ENCODE results near the gene CCDC40. TPM values are rescaled to one million over a fixed set of nuclear protein-coding genes. Genes with fewer than 3 reads are reported as not detected.
"Not testable (repeated sequence)": the region's sequence is repeated elsewhere in the genome, so short reads cannot be mapped to it uniquely, and the experiment has no call there.

CCDC40 gene
- polyA plus RNA-seq, 10 donors: 2.7 to 8.6 (median 4.2) TPM

DNA sequence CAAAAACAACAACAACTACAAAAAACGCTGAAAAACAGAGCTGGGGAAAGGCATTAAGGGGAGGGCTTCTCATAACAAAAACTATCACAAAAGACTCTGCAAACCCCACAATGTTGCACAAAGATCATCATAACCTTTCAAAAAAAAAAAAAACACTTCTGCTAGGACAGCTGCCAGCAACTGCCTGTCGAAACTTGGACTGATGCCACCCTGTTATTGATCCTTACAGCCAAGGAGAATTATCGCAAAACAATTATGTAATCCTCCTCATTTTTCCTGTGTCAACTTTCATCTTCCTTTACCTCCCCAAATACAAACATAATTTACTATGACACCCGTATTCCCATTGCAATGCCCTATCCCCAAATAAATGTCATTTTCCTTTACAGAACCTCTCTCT is 9.3 kb downstream of the CCDC40 start:
- no peak for DNase-seq

DNA sequence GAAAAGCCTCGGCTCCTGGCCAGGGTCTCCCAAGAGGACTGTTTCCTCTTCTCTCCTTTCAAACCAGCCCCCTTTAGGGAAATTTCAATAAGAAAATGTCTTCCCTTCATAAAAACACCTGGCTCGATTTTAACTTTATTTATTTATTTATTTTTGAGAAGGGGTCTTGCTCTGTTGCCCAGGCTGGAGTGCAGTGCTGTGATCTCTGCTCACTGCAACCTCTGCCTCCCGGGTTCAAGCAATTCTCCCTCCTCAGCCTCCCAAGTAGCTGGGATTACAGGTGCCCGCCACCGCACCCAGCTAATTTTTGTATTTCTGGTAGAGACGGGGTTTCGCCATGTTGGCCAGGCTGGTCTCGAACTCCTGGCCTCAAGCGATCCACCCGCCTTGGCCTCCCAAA is 10.3 kb downstream of the CCDC40 start:
- not testable (repeated sequence) for DNase-seq

GRCh38 chr17:80047176-80047575 is 10.7 kb downstream of the CCDC40 start:
- DNase-seq: no peak

- DNase-seq: no peak
These were observed 13.5 kb downstream of the CCDC40 start for GRCh38 chr17:80049986-80050385.

DNA sequence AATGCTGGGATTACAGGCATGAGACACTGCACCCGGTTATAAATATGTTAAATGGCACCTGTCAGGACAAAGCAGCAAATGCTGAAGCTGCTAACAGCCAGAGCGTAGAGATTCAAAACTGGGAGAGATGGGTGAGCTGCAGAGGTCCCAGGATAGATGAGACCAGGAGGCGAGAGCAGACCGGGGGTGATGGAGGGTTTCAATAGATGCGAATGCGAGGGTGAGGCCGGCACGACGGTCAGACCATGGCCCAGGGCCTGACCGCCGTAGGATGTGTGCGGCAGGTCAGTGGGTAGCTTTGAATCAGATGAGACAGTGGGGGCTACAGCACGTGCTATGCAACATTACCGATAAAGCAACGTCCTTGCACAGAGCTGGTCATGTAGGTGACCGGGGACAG is 14.3 kb downstream of the CCDC40 start:
- DNase-seq: no peak

- DNase-seq: no peak
These were observed 15.2 kb downstream of the CCDC40 start for GRCh38 chr17:80051681-80052080.

DNA sequence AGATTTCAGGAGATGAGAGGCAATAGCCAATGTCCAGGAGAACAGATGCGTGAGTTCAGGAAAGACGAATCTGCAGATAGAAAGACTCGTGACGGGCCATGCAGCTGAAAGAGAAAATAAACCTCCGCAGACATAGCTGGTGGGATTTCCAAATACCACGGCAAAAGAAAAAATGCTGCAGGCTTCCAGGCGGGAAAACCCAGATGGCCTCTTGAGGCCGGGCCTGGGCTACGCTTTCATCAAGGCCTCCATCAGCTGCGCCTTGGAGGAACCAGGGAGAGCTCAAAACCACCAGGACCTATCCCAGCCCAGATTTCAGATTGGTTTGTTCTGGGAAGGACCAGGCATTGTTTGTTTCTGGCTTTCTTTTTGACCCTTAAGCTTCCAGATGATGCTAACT is 16.7 kb downstream of the CCDC40 start:
- peak in 1 of 3 donors; percentile 39 for DNase-seq

GRCh38 chr17:80055597-80055996 is 19.2 kb downstream of the CCDC40 start:
- DNase-seq: no peak

DNA sequence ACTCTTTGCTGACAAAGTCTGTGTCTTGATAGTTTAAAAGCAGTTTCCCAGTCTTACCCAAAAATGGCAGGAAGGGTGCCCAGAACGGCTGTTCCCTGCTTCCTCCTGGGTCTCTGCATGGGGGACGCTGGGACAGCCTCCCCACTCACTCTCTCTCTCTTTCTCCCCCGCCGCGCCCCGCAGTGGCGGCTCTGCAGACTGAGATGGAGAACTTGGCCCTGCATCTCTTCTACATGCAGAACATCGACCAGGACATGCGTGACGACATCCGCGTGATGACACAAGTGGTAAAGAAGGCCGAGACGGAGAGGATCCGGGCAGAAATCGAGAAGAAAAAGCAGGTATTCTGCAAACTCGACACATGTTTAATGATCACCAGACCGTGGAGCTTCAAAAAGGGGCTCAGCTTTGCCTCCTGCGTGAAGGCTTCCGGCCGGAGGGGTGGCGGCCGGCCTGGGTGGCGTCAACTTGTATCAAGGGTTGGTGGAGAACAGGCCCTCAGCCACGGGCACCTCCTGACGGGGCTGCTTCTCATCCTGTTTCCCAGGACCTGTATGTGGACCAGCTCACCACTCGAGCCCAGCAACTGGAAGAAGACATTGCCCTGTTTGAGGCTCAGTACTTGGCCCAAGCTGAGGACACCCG is 22.0 kb downstream of the CCDC40 start:
- DNase-seq: no peak

- no peak for DNase-seq
These were observed 24.2 kb downstream of the CCDC40 start for GRCh38 chr17:80060644-80061043.

DNA sequence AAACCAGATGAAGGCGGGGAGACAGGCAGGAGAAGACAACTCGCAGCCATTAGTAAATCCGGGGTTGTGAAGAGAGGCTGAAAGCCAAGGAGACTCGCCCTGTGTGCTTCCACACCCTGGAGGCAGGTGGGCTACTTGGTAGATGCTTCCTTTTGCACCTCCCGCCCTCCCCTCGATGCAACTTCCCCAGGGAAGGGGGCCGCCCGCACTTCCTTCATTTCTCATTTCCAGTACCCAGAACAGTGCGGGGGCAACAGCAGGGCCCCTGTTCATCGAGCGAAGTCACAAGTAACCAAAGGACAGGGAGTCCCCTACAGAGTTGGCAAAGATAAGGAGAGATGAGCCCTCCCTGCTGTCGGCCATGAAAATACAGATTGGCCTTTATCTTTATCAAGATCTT is 25.0 kb downstream of the CCDC40 start:
- no peak for DNase-seq

DNA sequence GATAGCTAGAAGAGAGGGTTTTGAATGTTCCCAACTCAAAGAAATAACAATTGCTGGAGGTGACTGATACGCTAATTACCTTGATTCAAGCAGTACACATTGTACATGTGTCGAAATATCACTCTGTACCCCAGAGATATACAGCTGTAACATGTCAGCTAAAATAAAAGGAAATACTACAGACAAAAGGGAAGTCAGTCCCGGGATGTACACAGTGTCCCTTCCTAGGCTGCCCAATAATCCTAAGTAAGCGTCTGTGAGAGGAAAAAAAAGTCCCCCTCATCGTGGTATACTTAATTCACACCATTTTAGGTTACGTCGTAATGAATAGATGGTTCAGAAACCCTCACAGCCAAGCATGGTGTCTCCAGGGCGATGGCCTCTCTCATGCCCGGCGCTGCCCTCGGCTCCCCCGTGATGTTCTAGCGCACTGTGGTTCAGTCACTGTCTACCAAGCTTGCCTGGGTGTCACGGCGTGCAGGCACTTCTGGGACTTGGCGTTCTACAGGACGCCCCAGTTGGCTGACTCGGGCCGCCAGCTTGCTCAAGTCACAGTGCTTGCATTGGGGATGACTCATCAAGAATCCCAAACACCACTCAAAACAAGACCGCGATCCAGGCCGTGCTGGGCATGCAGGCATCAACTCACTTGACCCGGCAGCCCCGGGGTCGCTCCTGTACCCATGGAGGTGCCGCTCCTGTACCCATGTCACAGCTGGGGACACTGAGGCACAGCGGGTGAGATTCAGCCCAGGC is 27.6 kb downstream of the CCDC40 start:
- DNase-seq: no peak

DNA sequence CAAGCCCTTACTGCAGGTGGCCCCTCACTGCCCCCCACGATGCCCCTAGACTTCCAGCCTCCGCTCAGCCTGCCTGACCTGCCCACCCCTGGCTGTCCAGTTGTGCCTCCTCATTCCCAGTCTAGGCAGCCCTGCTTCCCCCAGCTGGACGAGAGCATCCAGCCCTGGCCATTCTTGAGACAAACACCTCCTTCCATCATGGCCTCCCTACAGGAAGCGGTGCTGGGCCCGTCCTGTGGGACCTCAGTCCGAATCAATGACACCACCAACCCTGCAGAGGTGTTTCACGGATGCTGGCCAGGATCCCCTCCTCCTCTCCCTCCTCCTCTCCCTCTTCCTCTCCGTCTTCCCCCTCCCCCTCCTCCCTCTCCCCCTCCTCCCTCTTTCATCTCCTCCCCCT is 28.3 kb downstream of the CCDC40 start:
- no peak for DNase-seq

GRCh38 chr17:80065478-80066170 is 29.2 kb downstream of the CCDC40 start:
- no peak for DNase-seq

DNA sequence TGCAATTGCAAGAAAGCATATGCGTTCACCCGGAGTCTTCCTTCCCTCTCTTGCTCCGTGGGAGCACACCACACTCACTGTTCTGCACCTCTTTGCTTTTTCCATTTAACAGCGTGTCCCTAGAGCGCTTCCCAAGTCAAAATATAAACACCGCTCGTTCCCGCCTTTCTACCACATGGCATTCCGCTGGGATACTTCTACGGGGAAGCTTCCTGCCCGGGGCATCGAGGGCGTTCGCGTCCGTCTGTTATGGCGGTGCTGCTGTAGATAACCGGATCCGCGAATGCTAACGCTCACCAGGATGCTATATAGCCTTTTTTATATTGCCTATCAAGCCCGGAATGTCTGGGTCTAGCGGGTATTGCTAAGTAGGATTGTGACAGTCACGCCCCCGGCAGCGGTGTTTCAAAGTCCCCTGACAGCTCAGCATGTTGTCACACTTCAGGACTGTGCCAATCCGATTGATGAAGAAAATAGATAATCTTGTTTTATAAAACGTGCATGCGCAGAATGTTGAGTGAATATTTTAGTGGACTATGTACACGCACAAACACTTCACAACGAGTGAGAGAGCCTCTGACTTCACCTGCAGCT is 31.0 kb downstream of the CCDC40 start:
- DNase-seq: no peak

GRCh38 chr17:80068301-80069222 is 32.1 kb downstream of the CCDC40 start:
- DNase-seq: peak in 1 of 3 donors; percentile 30

DNA sequence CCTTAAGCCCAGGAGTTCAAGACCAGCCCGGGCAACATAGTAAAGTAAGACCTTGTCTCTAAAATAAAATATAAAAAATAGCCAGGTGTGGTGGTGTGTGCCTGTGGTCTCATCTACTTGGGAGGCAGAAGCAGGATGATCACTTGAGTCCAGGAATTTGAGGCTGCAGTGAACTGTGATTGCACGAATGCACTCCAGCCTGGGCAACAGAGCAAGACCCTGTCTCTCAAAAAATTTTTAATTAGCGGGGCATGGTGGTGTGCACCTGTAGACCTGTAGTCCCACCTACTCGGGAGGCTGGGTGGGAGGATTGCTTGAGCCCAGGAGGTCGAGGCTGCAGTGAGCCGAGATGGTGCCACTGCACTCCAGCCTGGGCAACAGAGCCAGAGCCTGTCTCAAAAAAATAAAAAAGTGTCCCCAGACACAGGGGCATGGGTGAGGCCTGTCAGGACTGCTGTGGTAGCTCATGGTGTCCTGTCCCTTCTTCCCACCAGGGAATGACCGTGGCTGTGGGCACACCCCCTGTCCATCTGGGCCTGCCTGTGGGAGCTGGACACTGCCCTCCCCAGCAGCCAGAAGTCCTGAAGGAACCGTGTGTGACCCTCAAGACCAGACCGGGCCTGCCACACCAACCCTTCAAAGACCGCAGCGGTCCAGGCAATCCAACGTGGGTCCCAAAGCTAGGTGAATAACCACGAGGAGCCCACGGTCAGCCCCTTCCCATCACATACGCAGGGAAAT is 34.1 kb downstream of the CCDC40 start:
- no peak for DNase-seq

- peak; percentile 18 to 71 (median 55) for DNase-seq
These were observed 34.8 kb downstream of the CCDC40 start for GRCh38 chr17:80071116-80071841.

GRCh38 chr17:80072410-80072809 is 36.0 kb downstream of the CCDC40 start:
- DNase-seq: no peak

- DNase-seq: no peak
These were observed 43.6 kb downstream of the CCDC40 start for GRCh38 chr17:80080081-80080480.

All from muscle of back (tissue), 11 donors.